Common myeloid progenitor, CD34-positive (primary cell): ENCODE data around the gene TMEM196.
A peak's percentile ranks its signal among the peaks of the same experiment; 100 is the strongest.
"Not testable (repeated sequence)": the region's sequence is repeated elsewhere in the genome, so short reads cannot be mapped to it uniquely, and the experiment has no call there.

Experiments used
- CTCF ChIA-PET: fragments of 350-600 bp; sonication (Branson Sonifier 250); formaldehyde crosslinking; loops from one replicate; lab custom pipeline; 2021; ENCODE audit warnings: antibody characterized with exemption; lab: Charles Lee
- POLR2A ChIA-PET: fragments of 350-600 bp; sonication (Branson Sonifier 250); formaldehyde crosslinking; loops from one replicate; lab custom pipeline; 2021; ENCODE audit warnings: antibody characterized with exemption; lab: Charles Lee
- DNase-seq, 3 donors: peaks; one replicate each; pipeline versions ENCODE4 v3.0.0 to v3.0.0-alpha.2; 2013
- H3K27ac ChIP-seq, 2 experiments: 1 replicate in 1 of 2; 2 replicates in 1 of 2; pipeline ENCODE4 v1.7.0; 2013; ENCODE audit warnings: inconsistent platforms in 2 of 2, low read length in 2 of 2, mild to moderate bottlenecking in 2 of 2, low read depth in 1 of 2, moderate library complexity in 1 of 2; ENCODE audit not compliant: severe bottlenecking in 2 of 2, insufficient read depth in 1 of 2, poor library complexity in 1 of 2
- H3K27me3 ChIP-seq, 5 experiments: replicated peaks in 2 of 5; 1 replicate in 3 of 5; 2 replicates in 2 of 5; pipeline versions ENCODE4 v1.6.1 to v1.7.0; 2013; ENCODE audit warnings: low read length in 4 of 5, mild to moderate bottlenecking in 2 of 5, moderate library complexity in 2 of 5, inconsistent platforms in 1 of 5; ENCODE audit not compliant: insufficient read depth in 5 of 5, control insufficient read depth in 4 of 5
- H3K36me3 ChIP-seq, 4 experiments: 1 replicate in 2 of 4; 2 replicates in 2 of 4; pipeline versions ENCODE4 v1.6.1 to v1.7.0; 2013; ENCODE audit warnings: low read length in 3 of 4, control low read depth in 1 of 4, mild to moderate bottlenecking in 1 of 4; ENCODE audit not compliant: control insufficient read depth in 4 of 4, insufficient read depth in 4 of 4
- H3K4me1 ChIP-seq, 4 experiments: 1 replicate in 3 of 4; 2 replicates in 1 of 4; pipeline versions ENCODE4 v1.6.1 to v1.7.1; 2013; ENCODE audit warnings: low read length in 3 of 4, mild to moderate bottlenecking in 3 of 4, control low read depth in 1 of 4, inconsistent platforms in 1 of 4, moderate library complexity in 1 of 4; ENCODE audit not compliant: control insufficient read depth in 4 of 4, insufficient read depth in 4 of 4; ENCODE audit errors: control extremely low read depth in 1 of 4
- H3K4me3 ChIP-seq, 7 experiments: 1 replicate in 4 of 7; 2 replicates in 3 of 7; pipeline versions ENCODE4 v1.5.1 to v1.7.0; 2013; ENCODE audit warnings: mild to moderate bottlenecking in 7 of 7, low read length in 6 of 7, moderate library complexity in 6 of 7, inconsistent platforms in 2 of 7, low read depth in 2 of 7, control low read depth in 1 of 7; ENCODE audit not compliant: insufficient read depth in 4 of 7, control insufficient read depth in 1 of 7; ENCODE audit errors: extremely low read depth in 1 of 7
- H3K9me3 ChIP-seq, 5 experiments: 1 replicate in 4 of 5; 2 replicates in 1 of 5; pipeline versions ENCODE4 v1.6.1 to v1.7.1; 2013; ENCODE audit warnings: low read length in 4 of 5, mild to moderate bottlenecking in 2 of 5, inconsistent platforms in 1 of 5, low read depth in 1 of 5, moderate library complexity in 1 of 5; ENCODE audit not compliant: control insufficient read depth in 4 of 5, insufficient read depth in 2 of 5; ENCODE audit errors: control extremely low read depth in 1 of 5
- WGBS: methylation state at CpG from one replicate; pipeline ENCODE4 v1.1.5; 2013; ENCODE audit not compliant: insufficient coverage; 5-methylcytosine and 5-hydroxymethylcytosine counted together

Gene TMEM196

GRCh38 chr7:19696926-19697325, 76.5 kb downstream of the TMEM196 start:
- CTCF ChIA-PET, result interaction anchor here (0.8 kb wide), 1 partner anchor 20 kb away, joined by 3 read pairs; no protein-coding TSS in a partner anchor
- H3K27ac ChIP-seq, result no peak overlapping the region
- H3K4me3 ChIP-seq, result no peak overlapping the region
- POLR2A ChIA-PET, result no interaction called here
- H3K9me3 ChIP-seq, result peaks cover 0 to 3% (median 0%) of the 10 kb centered on the region in 5 experiments
- DNase-seq, result no peak
- no peaks in the 10 kb centered on the region for H3K4me1 ChIP-seq
- H3K27me3 ChIP-seq, result no peaks in the 10 kb centered on the region
- peaks cover 5 to 50% (median 25%) of the 10 kb centered on the region in 4 experiments for H3K36me3 ChIP-seq

- H3K4me3 ChIP-seq, result no peak overlapping the region
- DNase-seq, result no peak
- H3K36me3 ChIP-seq, result peaks cover 0 to 16% (median 6%) of the 10 kb centered on the region in 4 experiments
- H3K9me3 ChIP-seq, result peaks cover 0 to 4% (median 0%) of the 10 kb centered on the region in 5 experiments
- WGBS, result 99% methylated on average over 14 of the region's 26 CpGs
- POLR2A ChIA-PET, result no interaction called here
- H3K27me3 ChIP-seq, result no peaks in the 10 kb centered on the region
- CTCF ChIA-PET, result interaction anchor here (1.0 kb wide), 1 partner anchor 8 kb away, joined by 3 read pairs; no protein-coding TSS in a partner anchor
- H3K4me1 ChIP-seq, result no peaks in the 10 kb centered on the region
- no peak overlapping the region for H3K27ac ChIP-seq
Measured at GRCh38 chr7:19692111-19692828, 81.1 kb downstream of the TMEM196 start.

- H3K9me3 ChIP-seq, result peaks cover 0 to 4% (median 0%) of the 10 kb centered on the region in 5 experiments
- CTCF ChIA-PET, result no interaction called here
- H3K36me3 ChIP-seq, result peaks cover 0 to 2% (median 1%) of the 10 kb centered on the region in 4 experiments
- H3K4me1 ChIP-seq, result no peaks in the 10 kb centered on the region
- no CpG with 5 or more reads among the region's 1 CpG for WGBS
- H3K27me3 ChIP-seq, result no peaks in the 10 kb centered on the region
- POLR2A ChIA-PET, result interaction anchor here (1.0 kb wide), 1 partner anchor 10 kb away, joined by 3 read pairs; no protein-coding TSS in a partner anchor
- H3K27ac ChIP-seq, result no peak overlapping the region
- DNase-seq, result no peak
- H3K4me3 ChIP-seq, result no peak overlapping the region
Measured at GRCh38 chr7:19690736-19691135, 82.7 kb downstream of the TMEM196 start.

GRCh38 chr7:19689130-19689529, 84.3 kb downstream of the TMEM196 start:
- CTCF ChIA-PET, DNase-seq, H3K9me3 ChIP-seq, H3K4me3 ChIP-seq, H3K27ac ChIP-seq, H3K27me3 ChIP-seq, H3K36me3 ChIP-seq, H3K4me1 ChIP-seq, POLR2A ChIA-PET: not testable (repeated sequence)
- WGBS, result 91% methylated on average over 9 of the region's 12 CpGs

- WGBS, result no CpG with 5 or more reads among the region's 5 CpGs
- Histone ChIP-seq H3K4me1 (peaks cover 2 to 12% (median 8%) of the 10 kb centered on the region in 4 experiments), H3K9me3 (peaks cover 0 to 6% (median 3%) of the 10 kb centered on the region in 5 experiments), H3K27ac (no peak overlapping the region), H3K27me3 (no peaks in the 10 kb centered on the region), H3K4me3 (no peak overlapping the region), H3K36me3 (no peaks in the 10 kb centered on the region)
- ChIA-PET CTCF (no interaction called here), POLR2A (no interaction called here)
- no peak for DNase-seq
Measured at GRCh38 chr7:19681596-19681995, 91.8 kb downstream of the TMEM196 start.

- H3K36me3 ChIP-seq, result no peaks in the 10 kb centered on the region
- no peaks in the 10 kb centered on the region for H3K27me3 ChIP-seq
- DNase-seq, result peak; percentile 56 to 92 (median 87)
- H3K4me3 ChIP-seq, result peak overlapping the region in 1 of 7 experiments; percentile 1
- ChIA-PET POLR2A (no interaction called here), CTCF (interaction anchor here (1.2 kb wide), 1 partner anchor 20 kb away, joined by 3 read pairs; no protein-coding TSS in a partner anchor)
- peaks cover 0 to 1% (median 0%) of the 10 kb centered on the region in 5 experiments for H3K9me3 ChIP-seq
- WGBS, result no CpG with 5 or more reads among the region's 2 CpGs
- peak overlapping the region; percentile 74 to 86 for H3K27ac ChIP-seq
- H3K4me1 ChIP-seq, result peaks cover 6 to 25% (median 17%) of the 10 kb centered on the region in 4 experiments
Measured at GRCh38 chr7:19677180-19677579, 96.2 kb downstream of the TMEM196 start.

GRCh38 chr7:19675816-19676215, 97.6 kb downstream of the TMEM196 start:
- DNase-seq, result no peak
- ChIA-PET CTCF (no interaction called here), POLR2A (no interaction called here)
- no peaks in the 10 kb centered on the region for H3K9me3 ChIP-seq
- H3K27ac ChIP-seq, result peak overlapping the region in 1 of 2 experiments; percentile 86
- H3K36me3 ChIP-seq, result no peaks in the 10 kb centered on the region
- whole genome bisulfite sequencing, result no CpG with 5 or more reads among the region's 1 CpG
- H3K4me3 ChIP-seq, result no peak overlapping the region
- H3K4me1 ChIP-seq, result peaks cover 6 to 25% (median 17%) of the 10 kb centered on the region in 4 experiments
- no peaks in the 10 kb centered on the region for H3K27me3 ChIP-seq
